Smooth muscle cell (in vitro differentiated cells): Measurements from ENCODE around the gene TUFT1. TPM values are rescaled to one million over a fixed set of nuclear protein-coding genes. Genes with fewer than 3 reads are reported as not detected.

ENCODE experiments used
- DNase-seq: peaks from one replicate; lab custom pipeline; 2025; ENCODE audit not compliant: unreplicated experiment; lab: John Stamatoyannopoulos, UW
- H2AFZ ChIP-seq: fragments of 200-600 bp; sonication (generic); 2 replicates; pipeline ENCODE4 v1.6.0; 2016; ENCODE audit warnings: antibody characterized with exemption, low read depth, mild to moderate bottlenecking
- H3F3A ChIP-seq: fragments of 200-600 bp; sonication (generic); 2 replicates; pipeline ENCODE4 v1.6.0; 2017; ENCODE audit warnings: antibody characterized with exemption, low read depth
- H3K27ac ChIP-seq: fragments of 200-600 bp; sonication (generic); 2 replicates; pipeline ENCODE4 v1.5.1; 2016; ENCODE audit warnings: low read depth, mild to moderate bottlenecking
- H3K27me3 ChIP-seq: fragments of 200-600 bp; sonication (generic); 2 replicates; pipeline ENCODE4 v1.6.1; 2016; ENCODE audit warnings: low read depth, mild to moderate bottlenecking
- H3K36me3 ChIP-seq: fragments of 200-600 bp; sonication (generic); 2 replicates; pipeline ENCODE4 v1.5.1; 2016; ENCODE audit warnings: low read depth
- H3K4me1 ChIP-seq: fragments of 200-600 bp; sonication (generic); 2 replicates; pipeline ENCODE4 v1.5.1; 2016; ENCODE audit warnings: low read depth
- H3K4me2 ChIP-seq: fragments of 200-600 bp; sonication (generic); 2 replicates; pipeline ENCODE4 v1.6.0; 2016; ENCODE audit warnings: mild to moderate bottlenecking
- H3K4me3 ChIP-seq: fragments of 200-600 bp; sonication (generic); 2 replicates; pipeline ENCODE4 v1.5.1; 2016; ENCODE audit warnings: mild to moderate bottlenecking
- H3K79me2 ChIP-seq: fragments of 200-600 bp; sonication (generic); 2 replicates; pipeline ENCODE4 v1.6.0; 2016; ENCODE audit warnings: low read depth, mild to moderate bottlenecking
- H3K9ac ChIP-seq: fragments of 200-600 bp; sonication (generic); 2 replicates; pipeline ENCODE4 v1.6.0; 2016; ENCODE audit warnings: low read depth
- H3K9me3 ChIP-seq: fragments of 200-600 bp; sonication (generic); replicated peaks from 2 replicates; pipeline ENCODE4 v1.5.1; 2016; ENCODE audit warnings: low read depth
- H4K20me1 ChIP-seq: fragments of 200-600 bp; sonication (generic); 2 replicates; pipeline ENCODE4 v1.6.0; 2016; ENCODE audit warnings: low read depth
- CTCF ChIP-seq: fragments of 200-600 bp; sonication (generic); IDR thresholded peaks from 2 replicates; pipeline ENCODE4 v1.5.1; 2017; ENCODE audit warnings: borderline replicate concordance, mild to moderate bottlenecking, antibody characterized with exemption; ENCODE audit not compliant: insufficient read depth, poor library complexity, severe bottlenecking
- WGBS: methylation state at CpG from one replicate; pipeline ENCODE4 v1.1.7; 2016; ENCODE audit warnings: low lambda C conversion rate; 5-methylcytosine and 5-hydroxymethylcytosine counted together
- polyA plus RNA-seq: library from polyadenylated mRNA; unstranded; fragments of >200 nt; fragmentation: Nextera tagmentation; extraction: Ambion mirVana; gene quantifications from 2 replicates; pipeline ENCODE4 v1.2.1, GENCODE V29; 2016
- total RNA-seq: library from RNA; depleted of rRNA; stranded (reverse); fragments of >200 nt; gene quantifications from 2 replicates; pipeline ENCODE4 v1.2.3, GENCODE V29; 2014

Gene TUFT1
- total and polyA plus RNA-seq, 2 experiments from 2014 or later: 15.1 to 20.0 TPM

- Histone ChIP-seq H3K4me1 (peaks cover 9% of the 10 kb centered on the region), H3F3A (no peaks in the 10 kb centered on the region), H3K27me3 (no peaks in the 10 kb centered on the region), H4K20me1 (peaks cover 34% of the 10 kb centered on the region), H3K79me2 (peaks cover 26% of the 10 kb centered on the region), H3K27ac (peak overlapping the region; percentile 67), H3K4me2 (peak overlapping the region; percentile 88), H3K36me3 (no peaks in the 10 kb centered on the region), H3K9me3 (no peaks in the 10 kb centered on the region), H2AFZ (no peak overlapping the region), H3K4me3 (peak overlapping the region; percentile 84), H3K9ac (no peak overlapping the region)
- no peak for DNase-seq
- no peak for TF ChIP-seq CTCF
- WGBS: 61% methylated on average over 7 of the region's 7 CpGs
These were observed 638 bp upstream of the TUFT1 start for GRCh38 chr1:151539321-151540020.

- peak overlapping the region; percentile 73 for H2AFZ ChIP-seq
- H3K27me3 ChIP-seq: no peaks in the 10 kb centered on the region
- no peak for TF ChIP-seq CTCF
- no peaks in the 10 kb centered on the region for H3K9me3 ChIP-seq
- H3K4me1 ChIP-seq: peaks cover 9% of the 10 kb centered on the region
- peak overlapping the region; percentile 84 for H3K4me3 ChIP-seq
- no peaks in the 10 kb centered on the region for H3K36me3 ChIP-seq
- peak overlapping the region; percentile 67 for H3K27ac ChIP-seq
- DNase-seq: no peak
- H3K4me2 ChIP-seq: peak overlapping the region; percentile 88
- peak overlapping the region; percentile 76 for H3K9ac ChIP-seq
- no peaks in the 10 kb centered on the region for H3F3A ChIP-seq
- WGBS: 2% methylated on average over 13 of the region's 13 CpGs
- peaks cover 33% of the 10 kb centered on the region for H3K79me2 ChIP-seq
- peaks cover 41% of the 10 kb centered on the region for H4K20me1 ChIP-seq
These were observed 871 bp downstream of the TUFT1 start for GRCh38 chr1:151540982-151541377.

- Histone ChIP-seq H4K20me1 (peaks cover 42% of the 10 kb centered on the region), H3K9me3 (no peaks in the 10 kb centered on the region), H3K27me3 (no peaks in the 10 kb centered on the region), H3K36me3 (no peaks in the 10 kb centered on the region), H3K4me1 (peaks cover 9% of the 10 kb centered on the region), H3F3A (no peaks in the 10 kb centered on the region), H2AFZ (no peak overlapping the region), H3K4me3 (peak overlapping the region; percentile 84), H3K9ac (peak overlapping the region; percentile 76), H3K4me2 (peak overlapping the region; percentile 88), H3K27ac (peak overlapping the region; percentile 53), H3K79me2 (peaks cover 33% of the 10 kb centered on the region)
- TF ChIP-seq CTCF: no peak
- no peak for DNase-seq
- 61% methylated on average over 5 of the region's 5 CpGs for WGBS
These were observed 1.6 kb downstream of the TUFT1 start for GRCh38 chr1:151541752-151542151.

- H3K79me2 ChIP-seq: peaks cover 33% of the 10 kb centered on the region
- peak overlapping the region; percentile 53 for H3K27ac ChIP-seq
- WGBS: 43% methylated on average over 3 of the region's 3 CpGs
- H3K4me1 ChIP-seq: peaks cover 16% of the 10 kb centered on the region
- peak overlapping the region; percentile 88 for H3K4me2 ChIP-seq
- H3K4me3 ChIP-seq: peak overlapping the region; percentile 84
- peaks cover under 1% of the 10 kb centered on the region for H3F3A ChIP-seq
- H2AFZ ChIP-seq: no peak overlapping the region
- no peaks in the 10 kb centered on the region for H3K9me3 ChIP-seq
- H3K36me3 ChIP-seq: no peaks in the 10 kb centered on the region
- H3K27me3 ChIP-seq: no peaks in the 10 kb centered on the region
- H4K20me1 ChIP-seq: peaks cover 50% of the 10 kb centered on the region
- TF ChIP-seq CTCF: no peak
- H3K9ac ChIP-seq: peak overlapping the region; percentile 38
- no peak for DNase-seq
These were observed 2.6 kb downstream of the TUFT1 start for GRCh38 chr1:151542710-151543129.
